GM18505 (cell line): ENCODE data around the gene MRTO4.
"Not testable (repeated sequence)": the region's sequence is repeated elsewhere in the genome, so short reads cannot be mapped to it uniquely, and the experiment has no call there.

Source experiments
- ATAC-seq: cut with Tn5 transposase; IDR thresholded peaks from one replicate; pipeline ENCODE4 v1.9.1; 2021; ENCODE audit not compliant: unreplicated experiment
- POLR2A ChIP-seq: IDR thresholded peaks from 4 replicates; pipeline ENCODE4 v1.6.1; 2011; ENCODE audit warnings: borderline replicate concordance; ENCODE audit not compliant: insufficient read depth, insufficient read length; ENCODE audit errors: extremely low read depth

The MRTO4 gene

DNA sequence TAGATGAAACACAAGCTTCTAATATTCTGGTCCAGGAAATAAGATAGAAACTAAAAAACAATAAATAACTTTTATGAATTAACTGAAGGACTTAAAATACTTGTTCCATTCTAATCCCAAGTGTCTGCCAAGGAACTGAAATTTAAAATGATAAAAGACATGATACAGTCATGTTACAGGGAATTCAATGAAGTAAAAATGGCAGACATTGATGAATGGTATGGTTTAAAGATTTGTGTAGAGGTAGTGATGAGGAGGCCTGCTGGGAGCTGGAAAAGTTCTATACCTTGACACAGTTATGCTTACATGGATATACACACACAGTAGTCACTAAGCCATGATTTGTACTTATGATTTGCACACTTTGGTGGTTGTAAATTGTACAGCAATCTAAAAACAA, 39.4 kb upstream of the MRTO4 start:
- no peak for ATAC-seq
- TF ChIP-seq POLR2A: no peak

GRCh38 chr1:19213580-19213979, 38.0 kb upstream of the MRTO4 start:
- no peak for TF ChIP-seq POLR2A

GRCh38 chr1:19216585-19216984, 35.0 kb upstream of the MRTO4 start:
- not testable (repeated sequence) for ATAC-seq

More at GRCh38 chr1:19213580-19213979, 38.0 kb upstream of the MRTO4 start:
- no peak for ATAC-seq

- no peak for ATAC-seq
- TF ChIP-seq POLR2A: peak; percentile 28
These were observed 32.2 kb upstream of the MRTO4 start for GRCh38 chr1:19219451-19219850.

- ATAC-seq: no peak
- TF ChIP-seq POLR2A: no peak
These were observed 31.3 kb upstream of the MRTO4 start for GRCh38 chr1:19220080-19220846.

GRCh38 chr1:19220991-19221390, 30.6 kb upstream of the MRTO4 start:
- TF ChIP-seq POLR2A: no peak
- ATAC-seq: no peak

GRCh38 chr1:19222573-19222972, 29.0 kb upstream of the MRTO4 start:
- no peak for ATAC-seq
- TF ChIP-seq POLR2A: no peak

GRCh38 chr1:19222979-19223824, 28.4 kb upstream of the MRTO4 start:
- TF ChIP-seq POLR2A: no peak
- no peak for ATAC-seq

- ATAC-seq: no peak
- no peak for TF ChIP-seq POLR2A
These were observed 22.4 kb upstream of the MRTO4 start for GRCh38 chr1:19229229-19229628.

- TF ChIP-seq POLR2A: no peak
- no peak for ATAC-seq
These were observed 21.7 kb upstream of the MRTO4 start for GRCh38 chr1:19229828-19230325.

DNA sequence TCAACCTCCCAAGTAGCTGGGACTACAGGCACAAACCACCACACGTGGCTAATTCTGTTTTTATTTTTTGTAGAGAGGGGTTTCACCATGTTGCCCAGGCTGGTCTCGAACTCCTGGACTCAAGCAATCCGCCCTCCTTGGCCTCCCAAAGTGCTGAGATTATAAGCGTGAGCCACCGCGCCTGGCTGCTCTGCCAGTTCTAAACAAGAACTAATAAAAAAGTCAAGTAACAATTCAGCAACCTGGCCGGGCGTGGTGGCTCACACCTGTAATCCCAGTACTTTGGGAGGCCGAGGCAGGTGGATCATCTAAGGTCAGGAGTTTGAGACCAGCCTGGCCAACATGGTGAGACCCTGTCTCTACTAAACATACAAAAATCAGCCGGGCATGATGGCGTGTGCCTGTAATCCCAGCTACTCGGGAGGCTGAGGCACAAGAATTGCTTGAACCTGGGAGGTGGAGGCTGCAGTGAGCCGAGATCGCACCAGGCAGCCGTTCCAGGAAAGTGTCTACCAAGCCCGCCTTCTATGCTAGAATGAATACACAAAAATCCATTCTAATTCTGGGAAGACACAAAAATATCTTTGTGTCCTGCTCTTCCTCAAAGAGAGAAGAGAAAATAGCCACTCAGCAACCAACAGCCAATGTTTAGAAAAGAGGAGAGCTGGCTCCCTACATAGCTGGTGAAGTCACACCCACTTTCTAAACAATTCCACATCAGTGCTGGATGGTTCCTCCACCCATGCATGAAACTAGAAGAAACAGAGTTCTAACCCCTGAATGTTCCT, 19.7 kb upstream of the MRTO4 start:
- ATAC-seq: not testable (repeated sequence)

DNA sequence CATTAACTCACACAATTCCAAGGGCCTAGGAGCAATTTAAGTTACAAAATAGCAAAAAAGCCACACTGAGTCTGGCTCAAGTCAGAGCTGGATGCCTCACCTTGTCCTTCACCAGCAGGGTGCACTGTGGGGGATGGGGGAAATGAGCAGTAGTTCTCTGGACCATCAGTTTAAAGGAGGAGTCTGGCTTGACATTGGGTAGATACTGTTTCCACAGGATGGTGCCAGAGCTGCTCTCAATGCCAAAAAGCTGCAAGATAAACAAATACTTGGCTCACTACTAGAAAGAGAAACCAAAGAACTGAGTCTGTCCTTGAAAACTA, 19.1 kb upstream of the MRTO4 start:
- TF ChIP-seq POLR2A: no peak
- no peak for ATAC-seq

- no peak for TF ChIP-seq POLR2A
- ATAC-seq: no peak
These were observed 17.4 kb upstream of the MRTO4 start for GRCh38 chr1:19234224-19234623.
